GM12865 (cell line): ENCODE measurements around the gene NACC2.

Experiments
- DNase-seq: peaks from one replicate; pipeline ENCODE4 v3.0.0; 2010; ENCODE audit warnings: low read depth
- H3K4me3 ChIP-seq: 2 replicates; pipeline ENCODE4 v1.5.1; 2011; ENCODE audit warnings: mild to moderate bottlenecking, low read depth, low read length, control low read depth
- TF ChIP-seq, protein P1 (sequence below): IDR thresholded peaks from 2 replicates; pipeline ENCODE4 v1.5.1; 2011; ENCODE audit warnings: low read length, control low read depth, low read depth, inconsistent platforms; ENCODE audit not compliant: insufficient read depth; ENCODE audit errors: missing control alignments

Gene NACC2

DNA sequence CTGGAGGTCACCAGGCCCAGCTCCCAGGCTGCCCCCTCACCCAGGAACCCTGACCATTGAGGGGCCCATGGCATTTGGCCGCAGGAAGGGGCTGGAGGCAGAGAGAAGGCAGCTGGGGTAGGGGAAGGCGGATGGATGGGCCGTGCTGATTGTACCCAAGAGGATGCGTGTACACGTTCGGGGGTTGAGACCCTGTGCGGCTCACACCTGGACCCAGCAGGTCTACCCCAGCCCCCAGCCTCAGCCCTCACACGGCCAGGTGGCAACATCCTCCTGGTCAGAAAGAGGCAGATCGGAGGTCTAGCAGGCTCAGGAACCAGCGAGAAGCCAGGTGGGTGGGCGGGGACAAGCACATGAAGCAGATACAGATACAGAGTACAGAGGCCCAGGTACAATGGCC is 33.7 kb downstream of the NACC2 start:
- DNase-seq, result no peak
- no peak overlapping the region for H3K4me3 ChIP-seq
- TF ChIP-seq, protein P1, sequence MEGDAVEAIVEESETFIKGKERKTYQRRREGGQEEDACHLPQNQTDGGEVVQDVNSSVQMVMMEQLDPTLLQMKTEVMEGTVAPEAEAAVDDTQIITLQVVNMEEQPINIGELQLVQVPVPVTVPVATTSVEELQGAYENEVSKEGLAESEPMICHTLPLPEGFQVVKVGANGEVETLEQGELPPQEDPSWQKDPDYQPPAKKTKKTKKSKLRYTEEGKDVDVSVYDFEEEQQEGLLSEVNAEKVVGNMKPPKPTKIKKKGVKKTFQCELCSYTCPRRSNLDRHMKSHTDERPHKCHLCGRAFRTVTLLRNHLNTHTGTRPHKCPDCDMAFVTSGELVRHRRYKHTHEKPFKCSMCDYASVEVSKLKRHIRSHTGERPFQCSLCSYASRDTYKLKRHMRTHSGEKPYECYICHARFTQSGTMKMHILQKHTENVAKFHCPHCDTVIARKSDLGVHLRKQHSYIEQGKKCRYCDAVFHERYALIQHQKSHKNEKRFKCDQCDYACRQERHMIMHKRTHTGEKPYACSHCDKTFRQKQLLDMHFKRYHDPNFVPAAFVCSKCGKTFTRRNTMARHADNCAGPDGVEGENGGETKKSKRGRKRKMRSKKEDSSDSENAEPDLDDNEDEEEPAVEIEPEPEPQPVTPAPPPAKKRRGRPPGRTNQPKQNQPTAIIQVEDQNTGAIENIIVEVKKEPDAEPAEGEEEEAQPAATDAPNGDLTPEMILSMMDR, result no peak

DNA sequence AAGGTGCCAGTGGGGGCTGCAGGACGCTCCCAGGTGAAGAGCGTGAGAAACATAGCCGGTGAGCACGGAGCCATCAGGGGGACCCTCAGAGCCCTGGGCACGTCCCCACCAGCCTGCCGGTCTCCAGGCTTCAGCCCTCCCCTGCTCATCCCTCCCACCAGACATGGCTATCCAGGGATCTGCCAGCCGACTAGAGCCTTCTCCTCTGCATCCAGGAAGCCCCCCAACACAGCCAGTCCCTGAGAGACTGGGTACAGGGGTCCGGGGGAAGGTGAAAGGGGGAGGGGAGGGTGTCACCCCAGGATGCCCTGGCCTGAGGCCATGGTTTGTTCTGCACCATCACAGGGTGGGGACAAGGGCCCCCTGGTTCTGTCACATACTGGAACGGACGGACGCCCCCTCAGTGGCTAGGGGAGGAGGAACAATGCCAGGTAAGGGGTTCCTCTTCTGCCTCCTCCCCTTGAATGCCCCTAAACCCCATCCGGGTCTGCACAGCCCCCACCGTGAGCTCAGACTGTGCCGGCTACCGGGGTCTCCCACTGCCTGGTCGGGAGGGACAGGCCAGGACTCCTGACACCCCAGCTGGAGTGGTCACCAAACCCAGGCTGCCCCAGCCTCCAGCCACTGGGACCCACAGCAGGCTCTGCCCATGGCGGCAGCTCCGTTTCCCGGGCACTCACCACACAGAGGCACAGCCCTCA is 34.3 kb downstream of the NACC2 start:
- no peak overlapping the region for H3K4me3 ChIP-seq
- DNase-seq, result no peak
- TF ChIP-seq, protein P1, result no peak

DNA sequence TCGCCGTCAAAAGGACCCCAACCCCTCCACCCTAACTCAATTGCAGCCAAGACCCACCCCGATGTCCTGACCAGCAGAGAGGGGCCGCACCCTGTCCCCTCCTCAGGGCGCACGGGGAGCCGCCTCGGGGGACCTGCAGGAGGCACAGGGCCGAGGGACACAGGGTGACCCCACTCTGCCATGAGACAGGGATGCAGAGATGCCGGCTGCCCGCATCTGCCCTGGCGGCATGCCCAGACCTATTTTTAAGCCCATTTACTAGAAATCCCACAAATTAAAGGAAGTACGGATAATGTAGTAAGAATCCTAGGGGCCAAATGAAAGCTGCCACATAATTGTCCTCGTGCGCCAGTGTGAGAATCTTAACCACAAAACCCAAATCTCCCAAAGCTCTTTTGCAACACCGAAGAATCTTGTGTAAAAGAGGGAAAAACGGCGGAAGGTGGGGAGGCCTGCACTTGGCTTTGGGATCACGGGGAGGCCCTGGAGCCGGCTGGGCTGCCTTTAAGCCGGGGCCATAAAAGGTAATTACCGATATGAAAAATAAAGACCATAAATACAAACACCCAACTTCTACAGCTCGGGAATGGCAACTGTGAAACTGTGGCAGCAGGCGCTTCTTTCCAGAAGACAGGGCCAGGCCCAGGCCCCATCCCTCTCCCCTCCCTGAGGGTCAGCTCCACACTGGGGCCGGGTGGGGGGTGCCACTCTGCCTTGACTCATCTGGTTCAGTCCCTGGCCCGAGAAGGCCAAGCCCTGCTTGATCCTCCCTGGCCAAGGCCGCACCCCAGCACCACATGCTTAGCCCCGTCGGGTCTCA is 35.0 kb downstream of the NACC2 start:
- DNase-seq, result no peak
- no peak overlapping the region for H3K4me3 ChIP-seq
- TF ChIP-seq, protein P1, result no peak

DNA sequence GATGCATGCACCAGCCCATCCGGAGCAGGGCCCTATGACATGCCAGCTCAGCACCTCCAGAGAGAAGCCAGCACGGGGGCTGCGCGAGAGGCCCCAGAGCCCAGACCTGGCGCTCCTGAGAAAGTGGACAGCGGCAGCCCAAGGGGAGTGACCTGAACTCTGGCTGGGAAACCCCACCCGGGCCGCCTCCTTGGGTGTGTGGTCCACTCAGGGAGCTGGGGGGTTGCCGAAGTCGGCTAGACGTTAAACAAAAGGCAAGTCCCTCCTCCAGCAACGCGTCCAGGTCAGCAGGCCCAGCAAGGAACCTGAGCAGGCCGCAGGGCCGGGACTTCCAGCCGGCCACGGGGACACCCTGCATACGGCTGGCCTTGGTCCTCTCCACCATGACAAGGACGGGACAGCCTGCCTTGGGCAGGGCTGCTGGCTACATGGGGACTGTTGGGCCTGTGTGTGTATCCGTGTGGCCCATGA is 35.7 kb downstream of the NACC2 start:
- TF ChIP-seq, protein P1, result no peak
- DNase-seq, result no peak
- no peak overlapping the region for H3K4me3 ChIP-seq

DNA sequence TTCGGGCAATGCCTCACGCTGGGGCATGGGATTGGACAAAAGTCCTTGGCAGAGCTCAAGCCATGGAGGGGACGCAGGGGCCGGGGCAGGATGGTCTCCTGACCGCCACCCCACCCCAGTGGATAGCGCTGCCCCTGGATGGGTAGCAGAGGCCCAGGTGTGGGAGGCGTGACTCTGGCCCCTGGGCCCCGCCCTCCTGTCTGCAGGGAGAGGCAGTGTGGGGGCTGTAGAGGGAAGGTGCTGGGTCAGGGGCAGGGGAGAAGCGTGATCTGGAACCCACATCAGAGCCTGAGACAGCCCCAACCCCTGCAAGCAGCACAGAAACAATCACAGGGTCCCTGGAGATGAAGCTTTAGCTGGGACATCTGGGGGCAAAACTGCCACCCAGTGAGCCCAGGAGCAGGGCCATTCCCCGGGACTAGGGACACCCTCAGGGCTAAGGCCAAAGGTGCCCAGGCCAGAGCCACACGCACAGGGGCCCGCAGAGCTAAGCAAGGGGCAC is 36.2 kb downstream of the NACC2 start:
- TF ChIP-seq, protein P1, result no peak
- no peak overlapping the region for H3K4me3 ChIP-seq
- no peak for DNase-seq

DNA sequence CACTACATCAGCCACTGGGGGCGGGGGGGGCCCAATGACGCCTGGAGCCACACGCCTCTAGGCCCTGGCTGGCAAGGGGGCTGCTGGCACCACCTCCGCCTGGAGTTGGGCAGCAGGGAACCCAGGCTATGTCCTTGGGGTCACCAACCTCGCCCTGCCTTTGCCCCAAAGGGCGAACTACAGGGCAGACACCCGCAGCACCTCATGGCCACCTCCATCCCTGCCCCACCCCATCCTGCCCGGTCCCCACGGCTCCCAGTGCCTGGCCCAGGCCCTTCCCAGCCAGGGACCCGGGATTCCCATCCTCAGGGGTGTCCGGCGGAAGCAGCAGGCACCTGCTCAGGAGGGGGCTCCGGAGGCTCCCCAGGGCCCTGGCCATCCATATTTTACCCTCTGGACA is 37.0 kb downstream of the NACC2 start:
- TF ChIP-seq, protein P1, result no peak
- no peak overlapping the region for H3K4me3 ChIP-seq
- DNase-seq, result no peak
